Left hindlimb (tissue), 1 donor: ENCODE results near the gene LMAN1.

ENCODE experiments used
- DNase-seq: peaks from one replicate; pipeline ENCODE4 v3.0.0-alpha.2; 2018

LMAN1 gene

DNA sequence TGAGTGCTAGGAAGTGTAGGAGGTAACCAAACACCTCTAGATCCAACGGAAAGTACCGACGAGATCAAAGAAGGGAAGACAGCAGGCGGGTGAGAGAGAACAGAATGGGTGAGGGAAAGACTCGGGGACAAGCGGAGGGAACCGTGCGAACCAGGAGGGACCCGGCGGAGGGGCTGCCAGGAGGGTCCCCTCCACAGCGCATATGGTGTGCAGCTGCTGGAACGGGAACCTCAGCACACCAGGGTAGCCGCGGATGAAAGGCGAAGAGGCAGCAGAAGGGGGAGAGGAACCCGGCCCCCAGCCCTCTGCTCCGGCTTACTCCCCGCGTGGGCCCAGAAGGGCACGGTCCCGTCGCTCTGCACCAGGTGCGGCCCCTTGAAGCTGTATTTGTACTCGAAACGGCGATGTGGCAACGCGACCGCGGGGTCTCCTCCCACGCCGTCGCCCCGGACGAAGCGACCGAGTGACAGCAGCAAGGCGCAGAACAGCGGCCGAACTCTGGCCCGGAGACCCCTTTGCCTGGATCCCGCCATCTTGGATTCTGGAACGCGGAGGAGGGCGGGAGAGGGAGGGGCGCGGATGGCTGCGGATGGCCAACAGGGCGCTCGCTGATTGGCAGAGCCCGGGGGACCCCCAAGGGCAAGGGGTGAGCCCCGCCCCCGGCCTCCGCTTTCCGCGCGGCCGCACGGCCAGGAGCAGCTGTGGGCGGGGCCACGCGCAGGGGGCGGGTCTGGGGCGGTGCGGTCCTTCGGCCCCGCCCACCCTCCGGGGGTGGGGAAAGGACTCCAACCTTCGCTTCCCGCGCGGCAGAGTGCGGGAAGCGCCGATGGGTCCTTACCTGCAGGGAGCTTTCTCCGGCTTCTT is at the start of gene LMAN1:
Gene LMAN1, minus strand, starts transcription at position 554 of the 864 bp plus-strand sequence. Its CDS starts 21 bp downstream, at position 533.
- peak; percentile 97 for DNase-seq

GRCh38 chr18:59402432-59403090 is 43.5 kb upstream of the LMAN1 start:
- DNase-seq: peak; percentile 79

DNA sequence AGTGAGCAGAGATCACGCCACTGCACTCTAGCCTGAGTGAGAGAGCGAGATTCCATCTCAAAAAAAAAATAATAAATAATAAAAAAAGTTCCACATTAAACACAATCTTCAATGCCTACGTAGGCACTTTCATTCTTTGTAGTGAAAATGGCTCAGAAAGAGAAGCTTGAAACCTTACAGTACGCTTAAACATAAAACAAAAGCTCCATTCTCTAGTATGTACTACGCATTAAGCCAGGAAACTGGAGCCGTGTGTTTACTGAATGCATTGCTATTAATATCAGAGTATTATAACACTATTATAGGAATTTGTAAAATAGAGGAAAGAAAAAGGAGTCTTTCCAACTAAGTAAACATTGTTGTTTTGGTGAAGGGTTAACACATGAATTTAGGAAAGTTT is 41.3 kb upstream of the LMAN1 start:
- no peak for DNase-seq

DNA sequence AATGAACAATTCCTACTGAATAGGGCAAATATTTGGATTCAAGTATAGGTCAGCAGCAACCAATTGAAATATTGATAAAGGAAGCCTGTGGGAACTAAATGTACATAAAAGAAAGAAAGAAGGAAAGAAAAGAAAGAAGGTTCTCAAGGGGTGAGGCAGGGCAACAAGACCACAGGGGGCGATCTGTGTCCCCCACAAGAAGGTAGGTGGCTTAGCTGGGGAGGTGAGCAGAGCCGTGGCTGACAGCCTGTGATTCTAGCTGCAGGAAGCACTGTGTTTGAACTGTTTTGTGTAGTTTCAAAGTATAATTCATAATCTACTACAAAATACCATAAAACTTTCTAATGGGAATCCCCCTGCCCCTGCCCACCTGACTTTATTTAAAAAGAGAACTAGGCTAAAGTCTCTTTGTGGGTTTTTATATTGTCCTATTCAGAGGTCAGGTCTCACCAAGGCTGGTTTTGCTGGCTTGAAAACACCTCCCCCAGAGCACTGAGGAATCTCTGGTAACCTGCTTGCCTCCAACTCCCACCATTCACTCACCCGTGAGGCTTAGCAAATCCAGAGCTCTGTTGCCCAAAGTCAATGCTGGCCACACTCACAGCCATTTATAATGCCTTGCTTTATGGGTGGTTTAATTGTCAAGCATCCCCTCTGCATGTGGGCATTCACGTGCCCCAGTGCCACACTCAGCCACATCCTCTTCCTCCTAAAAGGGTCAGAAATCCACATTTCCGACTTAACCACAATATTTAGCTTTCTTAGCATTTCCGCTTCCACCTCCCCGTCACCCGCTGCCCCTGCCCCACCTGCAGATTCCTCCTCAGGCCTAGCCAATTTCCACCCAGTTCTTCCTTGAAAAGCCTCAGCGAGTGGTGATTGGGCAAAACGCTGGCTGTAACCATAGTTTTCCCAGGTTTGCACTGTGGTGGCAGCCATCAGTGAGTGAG is 36.4 kb upstream of the LMAN1 start:
- DNase-seq: no peak

- DNase-seq: no peak
Observed at GRCh38 chr18:59393381-59393780, 34.3 kb upstream of the LMAN1 start.

DNA sequence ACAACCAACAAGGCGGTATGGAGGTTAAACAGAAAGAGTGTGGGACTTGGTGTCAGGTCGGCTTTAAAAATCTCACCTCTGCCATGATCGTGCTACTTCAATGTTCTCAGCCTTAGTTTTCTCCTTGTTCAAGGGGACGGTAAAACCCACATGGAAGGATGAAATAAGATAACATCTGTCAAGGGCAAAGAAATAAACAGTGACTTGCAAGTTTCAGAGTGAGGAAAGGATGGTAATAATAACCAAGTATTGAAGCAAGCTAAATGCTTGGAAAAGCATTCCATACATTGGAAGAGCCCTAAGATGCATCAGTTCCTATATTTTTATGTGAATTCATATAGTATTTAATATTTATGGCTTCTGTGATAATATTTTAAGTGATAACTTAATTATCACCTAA is 29.8 kb upstream of the LMAN1 start:
- DNase-seq: no peak

DNA sequence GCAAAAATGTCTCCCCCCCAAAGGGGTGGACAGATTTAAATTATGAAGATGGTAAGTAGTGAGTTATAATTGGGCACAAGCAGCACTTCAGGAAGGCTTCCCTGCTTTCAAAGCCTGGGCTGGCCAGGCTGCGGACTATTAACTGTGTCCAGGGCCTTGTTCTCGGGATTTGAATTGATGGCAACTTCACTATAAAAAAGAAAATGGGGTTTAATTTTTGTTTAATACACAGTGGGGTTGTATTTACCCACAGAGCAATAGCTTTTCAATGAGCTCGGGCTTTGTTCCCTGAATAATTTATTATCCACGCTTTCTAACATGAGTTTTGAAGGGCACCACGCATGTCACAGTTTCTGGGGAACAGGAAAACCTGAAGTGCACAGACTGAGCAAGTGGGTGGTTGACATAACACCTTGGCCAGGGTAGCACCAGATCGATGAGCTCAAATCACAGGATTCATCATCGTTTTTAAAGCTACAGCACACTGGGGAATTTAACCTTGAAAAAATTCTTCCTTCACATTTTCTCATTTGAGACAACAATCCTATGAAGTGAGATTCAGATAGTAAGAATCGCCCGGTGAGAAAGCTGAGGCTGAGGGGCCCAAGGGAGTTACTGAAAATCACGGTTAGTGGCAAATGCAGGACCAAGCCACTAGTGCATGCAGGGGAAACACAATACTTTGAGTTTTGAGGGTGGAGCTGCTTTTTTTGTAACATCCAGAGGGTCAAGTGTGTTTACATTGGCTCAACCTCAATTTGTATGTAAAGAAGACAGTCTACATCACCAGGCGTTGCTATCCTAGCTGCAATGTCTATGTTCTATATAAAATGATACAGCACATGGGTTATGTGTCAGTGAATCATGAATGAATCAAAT is 28.9 kb upstream of the LMAN1 start:
- no peak for DNase-seq

- no peak for DNase-seq
Observed at GRCh38 chr18:59386909-59387686, 28.0 kb upstream of the LMAN1 start.

DNA sequence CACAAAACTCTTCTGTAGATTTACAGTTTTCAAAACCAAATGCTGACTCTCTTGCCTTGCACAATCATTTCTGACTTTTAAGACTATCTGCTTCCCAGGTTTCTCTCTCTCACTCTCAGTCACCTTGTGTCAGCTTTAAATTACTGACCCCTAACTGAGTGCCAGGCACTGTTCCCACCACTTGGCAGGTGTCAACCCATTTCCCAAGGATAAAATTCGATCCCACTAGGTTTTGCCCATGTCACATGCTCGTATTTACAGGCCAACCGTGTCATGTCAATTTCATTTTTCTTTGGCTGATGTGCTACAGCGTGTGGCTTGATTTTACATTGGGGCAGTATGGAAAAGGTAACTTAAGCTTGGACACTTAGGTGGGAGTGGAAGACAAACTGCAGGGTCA is 26.1 kb upstream of the LMAN1 start:
- no peak for DNase-seq

GRCh38 chr18:59383851-59384250 is 24.8 kb upstream of the LMAN1 start:
- no peak for DNase-seq

DNA sequence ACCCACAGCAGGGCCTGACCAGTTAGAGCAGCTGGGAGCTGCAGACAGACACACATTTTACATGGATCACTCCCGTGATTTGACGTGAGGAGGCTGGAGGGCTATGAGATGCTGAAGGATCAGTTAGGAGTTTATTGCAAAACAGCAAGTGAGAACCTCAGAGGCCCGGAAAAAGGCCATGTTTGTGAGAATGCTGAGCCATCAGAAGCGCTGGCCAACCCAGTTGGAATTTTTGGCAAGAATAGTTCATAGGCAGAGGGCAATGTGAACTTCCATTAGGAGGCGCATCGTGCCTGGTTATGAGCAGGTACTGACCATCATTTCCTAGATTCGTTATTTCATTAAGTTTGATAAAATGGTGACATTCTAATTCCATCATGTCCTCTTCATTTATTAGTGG is 23.3 kb upstream of the LMAN1 start:
- no peak for DNase-seq

GRCh38 chr18:59381949-59382348 is 22.9 kb upstream of the LMAN1 start:
- no peak for DNase-seq

- no peak for DNase-seq
Observed at GRCh38 chr18:59380706-59381105, 21.6 kb upstream of the LMAN1 start.

- DNase-seq: no peak
Observed at GRCh38 chr18:59379772-59380522, 20.9 kb upstream of the LMAN1 start.

DNA sequence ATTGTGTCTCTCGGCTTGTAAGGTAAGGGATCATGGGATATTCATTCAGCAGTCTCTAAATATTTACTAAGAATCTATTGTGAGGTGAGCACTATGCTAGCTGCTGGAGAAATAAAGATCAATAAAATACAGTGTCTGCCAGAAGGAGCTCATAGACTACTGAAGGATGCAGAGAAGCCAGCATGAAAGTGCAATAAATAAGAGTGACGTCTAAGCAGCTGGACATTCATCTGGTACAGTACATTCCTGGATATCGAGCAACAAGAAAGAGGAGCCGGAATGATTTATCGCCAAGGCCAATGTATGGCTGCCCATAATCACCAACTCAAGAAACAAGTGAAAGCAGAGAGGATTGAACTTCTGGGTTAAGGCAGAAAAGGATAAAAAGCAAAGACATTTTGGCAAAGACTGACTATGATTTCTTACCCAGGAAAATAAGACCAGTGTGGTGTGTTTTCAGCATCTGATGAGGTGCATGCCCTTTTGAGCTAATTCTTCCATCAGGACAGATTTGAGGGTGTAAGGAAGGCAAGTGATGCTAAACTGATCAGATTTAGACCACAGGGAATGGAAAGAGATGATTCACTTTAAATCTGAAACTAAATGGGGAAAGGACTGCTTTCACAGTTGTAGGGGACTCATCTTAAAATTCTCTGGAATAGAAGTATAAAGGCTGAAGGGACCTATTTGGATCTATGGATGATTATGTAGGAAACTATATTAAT is 18.7 kb upstream of the LMAN1 start:
- DNase-seq: no peak

DNA sequence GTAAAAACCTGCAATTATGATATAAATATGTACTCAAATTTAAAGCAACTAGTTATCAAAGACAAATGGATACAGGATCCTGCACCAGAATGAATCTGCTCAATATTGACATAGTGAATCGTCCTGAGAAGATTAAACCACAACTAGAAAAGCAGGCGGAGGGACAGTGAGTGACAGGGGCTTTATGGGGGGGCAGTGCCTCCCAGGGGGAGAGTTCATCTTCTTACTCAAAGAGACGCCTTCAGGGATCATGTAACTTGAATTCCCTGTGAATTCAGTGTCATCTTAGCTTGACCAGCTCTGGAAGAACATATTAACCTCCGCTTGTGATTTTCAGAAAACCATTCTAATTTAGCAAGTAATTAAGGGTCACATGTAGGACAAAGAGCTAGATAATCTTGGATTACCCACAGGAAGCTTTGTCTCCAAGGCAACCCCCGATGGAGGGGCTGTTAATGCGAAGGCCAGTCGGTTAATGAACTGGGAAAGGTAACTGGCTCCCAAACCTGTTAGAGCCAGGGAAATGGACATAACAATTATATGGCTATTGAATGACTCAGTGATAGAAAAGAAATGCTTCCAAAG is 17.4 kb upstream of the LMAN1 start:
- no peak for DNase-seq

DNA sequence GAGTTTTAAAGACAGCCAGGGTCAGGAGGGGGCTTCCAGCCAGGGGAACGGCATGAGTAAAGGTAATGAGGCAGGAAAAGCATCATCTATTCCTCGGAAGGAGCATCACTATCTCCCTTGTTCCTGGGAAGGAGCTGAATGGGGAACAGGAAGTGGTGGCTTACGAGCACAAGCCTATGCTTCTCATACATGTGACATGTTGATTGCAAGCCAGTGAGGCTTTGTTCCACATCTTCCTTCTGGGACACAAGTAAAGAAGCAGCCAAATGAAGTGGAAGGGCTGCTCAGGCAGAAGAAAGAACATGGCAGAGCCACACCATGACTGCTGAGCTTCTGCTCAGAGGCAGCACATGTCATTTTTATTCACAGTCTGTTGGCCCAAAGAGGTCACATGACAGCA is 15.1 kb upstream of the LMAN1 start:
- no peak for DNase-seq

GRCh38 chr18:59372975-59373374 is 13.9 kb upstream of the LMAN1 start:
- no peak for DNase-seq

DNA sequence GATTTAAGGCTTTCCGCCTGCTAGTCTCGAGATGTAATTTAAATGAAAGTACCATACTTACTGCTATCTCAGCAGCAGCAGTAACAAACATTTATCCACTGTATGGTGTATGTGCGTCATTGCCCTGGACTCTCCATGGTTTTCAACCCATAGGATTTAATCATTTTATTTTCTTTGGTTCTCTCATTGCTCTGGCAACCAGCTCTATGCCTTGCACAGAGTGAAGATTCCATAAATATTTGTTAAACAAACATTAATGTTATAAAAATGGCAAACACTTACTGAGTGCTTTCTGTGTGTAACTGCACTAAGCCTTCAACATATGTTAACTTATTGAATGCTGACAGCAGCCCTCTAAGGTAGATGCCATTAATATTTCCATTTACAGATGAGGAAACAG is 1.3 kb upstream of the LMAN1 start:
- no peak for DNase-seq

DNA sequence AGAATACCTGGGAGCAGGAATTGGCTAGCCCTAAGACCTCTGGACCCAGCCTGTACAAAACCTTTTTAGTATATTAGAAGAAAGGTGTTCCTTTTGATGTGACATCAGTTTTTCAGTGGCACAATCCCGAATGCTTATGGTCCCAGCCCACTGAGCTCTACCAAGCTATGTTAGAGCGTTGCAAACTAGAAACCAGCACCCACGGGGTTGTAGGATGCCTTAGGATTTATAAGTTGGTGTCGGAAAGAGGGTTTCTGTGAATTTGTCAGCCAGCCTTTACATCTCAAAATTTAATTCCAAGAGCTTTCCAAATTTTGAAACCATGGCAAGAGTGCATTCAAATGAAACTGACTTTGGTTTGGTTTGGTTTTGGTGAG is 499 bp upstream of the LMAN1 start:
- no peak for DNase-seq
